Adipocyte (in vitro differentiated cells): Measurements from ENCODE around the gene TIPIN.

Source experiments
- DNase-seq: peaks from one replicate; pipeline ENCODE4 v3.0.0-alpha.2; 2015; ENCODE audit warnings: low read depth
- H3K27me3 ChIP-seq: replicated peaks from 2 replicates; pipeline ENCODE4 v1.7.0; 2013; ENCODE audit warnings: mild to moderate bottlenecking, low read length, moderate library complexity; ENCODE audit not compliant: control insufficient read depth, insufficient read depth
- H3K36me3 ChIP-seq: 2 replicates; pipeline ENCODE4 v1.7.0; 2013; ENCODE audit warnings: low read length, mild to moderate bottlenecking, moderate library complexity; ENCODE audit not compliant: control insufficient read depth, insufficient read depth, severe bottlenecking
- H3K4me1 ChIP-seq: 2 replicates; pipeline ENCODE4 v1.7.0; 2013; ENCODE audit warnings: mild to moderate bottlenecking, low read length, moderate library complexity; ENCODE audit not compliant: control insufficient read depth, insufficient read depth
- H3K4me3 ChIP-seq: 2 replicates; pipeline ENCODE4 v1.7.0; 2013; ENCODE audit warnings: mild to moderate bottlenecking, low read length, moderate library complexity
- H3K9ac ChIP-seq: 2 replicates; pipeline ENCODE4 v1.7.0; 2013; ENCODE audit warnings: mild to moderate bottlenecking, low read length, moderate library complexity
- H3K9me3 ChIP-seq: 2 replicates; pipeline ENCODE4 v1.7.0; 2013; ENCODE audit warnings: mild to moderate bottlenecking, low read length, moderate library complexity; ENCODE audit not compliant: control insufficient read depth

Gene TIPIN

DNA sequence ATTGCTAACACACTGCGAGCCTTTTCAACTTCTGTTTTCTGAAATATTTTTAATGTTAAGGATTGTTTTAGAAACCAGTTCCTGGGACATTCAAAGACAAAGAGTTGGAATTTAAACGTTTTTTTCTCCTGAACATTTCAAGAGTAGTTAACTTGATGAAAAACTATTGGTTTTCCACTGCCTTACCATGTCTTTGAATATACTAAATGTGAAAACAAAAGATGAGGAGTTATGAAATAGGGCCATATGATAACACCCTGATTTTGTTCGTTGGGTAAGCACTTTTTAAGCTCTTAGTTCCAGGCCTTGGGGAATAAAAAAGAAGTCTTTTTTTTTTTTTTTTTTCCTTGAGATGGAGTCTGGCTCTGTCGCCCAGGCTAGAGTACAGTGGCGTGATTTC is 60.3 kb downstream of the TIPIN start:
- H3K9ac ChIP-seq: no peak overlapping the region

DNA sequence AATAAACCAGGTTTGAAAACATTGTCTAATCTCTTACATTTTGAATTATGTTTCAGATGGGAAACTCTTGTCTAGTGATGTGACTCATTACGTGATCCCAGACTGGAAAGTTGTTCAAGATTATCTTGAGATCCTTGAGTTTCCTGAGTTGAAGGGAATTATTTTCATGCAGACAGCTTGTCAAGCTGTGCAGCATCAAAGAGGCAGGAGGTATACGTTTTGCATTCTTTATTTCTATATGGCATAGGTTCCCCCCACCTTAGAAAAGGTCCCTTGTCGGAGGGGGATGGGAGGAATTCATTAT is 61.6 kb downstream of the TIPIN start:
- Histone ChIP-seq H3K9me3 (no peaks in the 10 kb centered on the region), H3K4me3 (peak overlapping the region; percentile 79), H3K9ac (peak overlapping the region; percentile 92), H3K4me1 (peaks cover 22% of the 10 kb centered on the region), H3K27me3 (no peaks in the 10 kb centered on the region), H3K36me3 (no peaks in the 10 kb centered on the region)
- peak; percentile 51 for DNase-seq

More for the DNA sequence above, 60.3 kb downstream of the TIPIN start:
- Histone ChIP-seq H3K27me3 (no peaks in the 10 kb centered on the region), H3K4me3 (no peak overlapping the region), H3K36me3 (no peaks in the 10 kb centered on the region), H3K9me3 (no peaks in the 10 kb centered on the region), H3K4me1 (peaks cover 22% of the 10 kb centered on the region)
- no peak for DNase-seq

DNA sequence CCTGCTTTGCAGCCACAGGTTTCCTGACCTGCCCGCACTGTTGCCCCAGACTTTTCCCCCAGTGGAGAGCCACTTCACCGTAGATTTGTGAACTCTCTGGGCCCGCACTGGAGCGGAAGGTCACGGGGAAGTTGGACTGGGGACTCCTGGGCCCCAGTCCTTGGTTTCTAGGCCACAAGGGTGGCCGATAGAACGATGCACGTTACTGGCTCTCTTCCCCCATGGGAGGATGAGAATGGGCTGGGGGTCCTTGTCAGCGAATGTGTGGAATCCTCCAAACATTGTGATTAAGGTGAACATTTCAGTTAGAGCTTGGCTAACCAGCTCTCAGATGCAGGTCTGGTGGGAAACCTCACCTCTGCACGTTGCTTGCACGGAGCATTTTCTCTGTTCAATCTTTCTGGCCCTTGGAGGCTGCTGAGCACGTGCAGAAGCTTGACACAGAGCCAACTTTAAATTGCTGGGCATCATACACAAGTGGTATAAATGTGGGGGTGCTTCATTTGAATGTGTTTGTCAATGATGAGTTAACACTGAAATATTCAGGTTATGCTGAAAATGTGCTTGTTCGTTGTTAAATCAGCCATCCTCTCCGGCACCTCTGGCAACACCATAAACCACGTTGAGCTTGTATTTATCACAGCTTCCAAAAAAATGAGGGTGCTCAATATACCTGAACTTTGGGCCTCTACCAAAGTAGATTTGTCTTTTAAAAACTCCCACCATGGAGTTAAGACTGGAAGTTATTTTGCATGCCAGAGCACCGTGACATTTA is 62.1 kb downstream of the TIPIN start:
- H3K27me3 ChIP-seq: no peaks in the 10 kb centered on the region
- no peaks in the 10 kb centered on the region for H3K9me3 ChIP-seq
- DNase-seq: peak; percentile 52

DNA sequence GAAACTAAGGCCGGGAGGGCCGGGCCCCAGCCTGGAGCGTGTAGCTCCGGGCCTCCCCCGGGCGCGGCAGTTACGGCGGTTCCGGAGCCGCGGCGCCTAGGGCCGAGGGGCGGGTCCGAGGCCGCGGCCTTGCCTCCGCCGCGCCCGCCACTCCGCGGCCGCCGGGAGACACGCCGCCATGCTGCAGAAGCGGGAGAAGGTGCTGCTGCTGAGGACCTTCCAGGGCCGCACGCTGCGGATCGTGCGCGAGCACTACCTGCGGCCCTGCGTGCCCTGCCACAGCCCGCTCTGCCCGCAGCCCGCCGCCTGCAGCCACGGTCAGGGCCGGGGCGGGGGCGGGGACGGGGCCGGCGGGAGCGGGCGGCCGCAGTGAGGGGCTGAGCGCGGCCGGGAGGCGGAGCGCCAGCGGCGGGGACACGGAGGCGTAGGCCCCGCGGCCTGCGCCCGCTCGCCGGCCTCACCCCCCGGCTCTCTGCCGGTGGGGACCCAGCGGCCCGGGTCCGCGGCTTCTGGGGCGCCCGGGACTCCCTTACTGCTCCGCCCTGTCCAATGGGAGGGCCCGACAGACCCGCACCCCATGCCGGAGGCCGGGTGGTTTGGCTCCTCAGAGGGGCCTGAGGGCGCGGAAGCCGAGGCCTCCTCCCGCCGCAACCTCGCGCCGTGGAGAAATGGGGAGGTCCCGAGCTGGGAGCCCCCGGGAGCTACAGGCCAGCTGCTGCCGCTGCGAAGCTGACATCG is 62.9 kb downstream of the TIPIN start, which contains the start of gene DIS3L:
Gene DIS3L, plus strand, starts transcription at position 150 of the 738 bp plus-strand sequence. Its CDS starts 29 bp downstream, at position 179.
- Histone ChIP-seq H3K9me3 (no peaks in the 10 kb centered on the region), H3K27me3 (no peaks in the 10 kb centered on the region), H3K9ac (peak within 1 kb of the TSS; percentile 92), H3K36me3 (no peaks in the 10 kb centered on the region), H3K4me1 (peaks cover 22% of the 10 kb centered on the region), H3K4me3 (peak within 1 kb of the TSS; percentile 79)
- peak; percentile 81 for DNase-seq

More for the DNA sequence above, 62.1 kb downstream of the TIPIN start:
- H3K4me1 ChIP-seq: peaks cover 22% of the 10 kb centered on the region
- no peaks in the 10 kb centered on the region for H3K36me3 ChIP-seq
- peak overlapping the region; percentile 79 for H3K4me3 ChIP-seq
- peak overlapping the region; percentile 92 for H3K9ac ChIP-seq

DNA sequence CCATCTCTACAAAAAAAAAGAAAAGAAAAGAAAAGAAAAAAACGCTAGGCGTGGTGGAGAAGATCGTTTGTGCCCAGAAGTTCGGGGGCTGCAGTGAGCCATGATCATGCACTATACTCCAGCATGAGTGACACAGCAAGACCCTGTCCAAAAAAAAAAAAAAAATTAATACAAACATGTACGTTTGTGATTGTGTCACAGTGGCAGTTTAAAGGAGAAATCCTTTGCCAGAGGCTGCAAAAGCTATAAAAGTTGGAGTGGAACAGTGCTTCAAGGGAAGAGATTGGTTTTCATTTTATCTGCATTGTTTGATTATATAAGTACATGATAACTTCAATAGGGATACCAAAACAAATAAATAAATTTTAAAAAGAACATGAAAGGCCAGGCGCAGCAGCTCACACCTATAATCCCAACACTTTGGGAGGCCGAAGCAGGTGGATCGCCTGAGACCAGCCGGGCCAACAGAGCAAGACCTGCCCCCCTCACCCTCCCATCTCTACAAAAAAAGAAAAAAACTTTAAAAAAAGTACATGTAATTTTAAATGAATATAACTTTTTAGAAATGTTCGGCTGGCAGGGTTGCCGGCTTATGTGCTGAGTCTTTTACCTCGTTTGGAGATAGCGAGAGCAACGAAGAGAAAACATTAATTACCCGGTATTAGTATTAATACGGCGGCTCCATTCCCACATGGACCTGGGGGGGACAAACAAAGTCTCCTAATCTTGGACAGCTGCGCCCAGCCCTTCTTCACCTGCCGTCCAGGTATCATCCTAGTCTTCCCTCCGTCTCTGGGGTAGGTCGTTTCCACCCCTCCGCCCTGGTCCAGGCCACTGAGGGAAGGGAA is 63.7 kb downstream of the TIPIN start:
- Histone ChIP-seq H3K27me3 (no peaks in the 10 kb centered on the region), H3K36me3 (no peaks in the 10 kb centered on the region), H3K9ac (peak overlapping the region; percentile 92), H3K4me1 (peaks cover 22% of the 10 kb centered on the region), H3K4me3 (peak overlapping the region; percentile 79), H3K9me3 (no peaks in the 10 kb centered on the region)
- peak; percentile 9 for DNase-seq

DNA sequence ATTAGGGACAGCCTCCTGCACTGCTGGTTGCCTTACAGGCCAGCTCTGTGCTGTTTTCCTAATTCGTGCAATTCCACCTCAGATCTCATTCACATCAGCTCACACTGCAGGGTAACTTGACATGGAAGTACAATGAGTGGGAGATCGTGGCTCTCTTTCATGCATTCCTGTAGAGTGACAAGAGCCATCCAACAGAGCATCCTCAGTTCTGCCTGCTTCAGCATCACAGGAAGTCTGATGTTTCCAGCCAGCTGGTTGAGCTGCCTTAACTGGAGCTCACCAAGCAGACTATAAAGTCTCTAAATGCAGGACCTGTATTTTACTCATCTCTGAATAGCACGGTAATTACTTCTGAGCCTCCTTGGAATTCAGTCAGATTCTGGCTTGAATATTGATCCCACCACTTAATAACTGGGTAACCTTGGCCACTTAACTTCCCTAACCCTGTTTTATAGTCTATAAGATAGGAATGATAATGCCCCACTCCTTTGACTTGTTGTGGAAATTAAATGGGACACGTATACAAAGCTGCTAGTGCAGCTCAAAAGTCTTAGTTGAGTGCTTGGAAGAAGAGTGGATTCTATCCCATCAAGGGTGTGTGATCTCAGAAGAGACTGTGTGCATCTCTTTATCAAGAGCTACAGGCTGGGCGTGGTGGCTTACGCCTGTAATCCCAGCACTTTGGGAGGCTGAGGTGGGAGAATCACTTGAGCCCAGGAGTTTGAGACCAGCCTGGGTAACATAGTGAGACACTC is 64.5 kb downstream of the TIPIN start:
- Histone ChIP-seq H3K9ac (peak overlapping the region; percentile 92), H3K36me3 (no peaks in the 10 kb centered on the region), H3K4me3 (no peak overlapping the region), H3K4me1 (peaks cover 22% of the 10 kb centered on the region), H3K27me3 (no peaks in the 10 kb centered on the region), H3K9me3 (no peaks in the 10 kb centered on the region)
- DNase-seq: no peak

DNA sequence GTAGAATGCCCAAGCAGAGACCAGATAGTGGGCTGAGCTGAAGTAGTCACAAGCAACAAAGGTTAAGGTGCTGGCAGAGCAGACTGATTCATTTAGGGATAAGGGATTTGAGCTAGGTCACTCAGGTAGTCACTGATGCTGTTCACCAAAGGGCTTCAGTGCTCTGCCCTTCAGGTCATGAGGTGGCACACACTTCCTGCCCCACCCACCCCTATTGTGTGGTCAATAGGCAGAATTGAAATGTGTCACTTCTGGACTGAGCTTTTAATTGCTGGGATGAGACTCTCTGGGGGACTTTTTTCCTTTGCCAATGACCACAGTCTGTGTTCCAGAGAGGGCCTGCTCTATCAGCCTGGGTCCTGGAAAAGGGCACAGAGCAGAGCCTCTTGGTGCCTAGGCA is 66.0 kb downstream of the TIPIN start:
- no peaks in the 10 kb centered on the region for H3K9me3 ChIP-seq
- DNase-seq: no peak
- no peak overlapping the region for H3K4me3 ChIP-seq
- H3K27me3 ChIP-seq: no peaks in the 10 kb centered on the region
- no peak overlapping the region for H3K9ac ChIP-seq
- no peaks in the 10 kb centered on the region for H3K36me3 ChIP-seq
- peaks cover 22% of the 10 kb centered on the region for H3K4me1 ChIP-seq

DNA sequence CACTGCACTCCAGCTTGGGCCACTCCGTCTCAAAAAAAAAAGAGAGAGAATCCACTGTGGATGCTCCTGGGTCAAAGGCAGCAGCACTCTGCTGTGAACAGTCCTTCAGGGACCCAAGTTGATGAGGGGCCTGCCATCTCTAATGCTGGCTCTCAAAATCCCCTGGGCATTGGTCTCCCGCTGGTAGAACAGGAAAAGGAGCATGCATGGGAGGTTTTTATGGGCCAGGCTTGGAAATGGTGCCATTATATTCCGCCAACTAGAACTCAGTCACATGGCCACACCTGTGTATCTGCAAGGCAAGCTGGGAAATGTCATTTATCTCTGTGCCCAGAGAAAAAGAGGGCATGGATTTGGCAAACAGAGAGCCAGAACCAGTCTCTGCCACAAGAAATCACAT is 66.5 kb downstream of the TIPIN start:
- no peak overlapping the region for H3K9ac ChIP-seq
- no peak overlapping the region for H3K4me3 ChIP-seq
- no peaks in the 10 kb centered on the region for H3K36me3 ChIP-seq
- H3K9me3 ChIP-seq: no peaks in the 10 kb centered on the region
- no peak for DNase-seq
- peaks cover 18% of the 10 kb centered on the region for H3K4me1 ChIP-seq
- no peaks in the 10 kb centered on the region for H3K27me3 ChIP-seq

DNA sequence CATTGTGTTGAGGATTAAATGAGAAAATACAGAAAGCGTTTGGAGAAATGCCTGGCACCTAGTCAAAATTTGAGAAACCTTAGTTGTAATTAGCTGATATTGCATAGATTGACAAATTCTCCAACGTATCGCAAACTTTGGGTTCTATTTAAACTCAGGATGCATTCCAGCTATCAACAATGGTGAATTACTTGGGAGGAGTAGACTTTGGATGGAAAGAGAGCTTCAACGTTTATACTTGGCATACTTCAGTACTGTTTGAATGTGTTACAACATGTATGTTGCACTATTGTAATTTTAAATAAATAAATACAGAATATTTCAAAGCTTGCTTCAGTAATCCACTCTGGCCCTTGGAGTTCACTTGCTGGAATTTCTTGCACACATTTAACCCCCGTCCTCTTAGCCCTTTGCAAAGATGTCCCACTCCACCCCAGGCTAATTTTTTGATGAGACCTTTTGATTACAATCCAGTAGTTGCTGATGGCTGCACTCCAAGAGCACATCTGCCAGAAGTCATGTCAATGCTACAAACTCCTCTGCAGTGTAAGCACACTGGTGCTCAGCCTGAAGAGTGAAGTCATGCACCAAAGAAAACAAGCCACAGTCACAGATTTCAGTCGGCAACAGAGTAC is 67.8 kb downstream of the TIPIN start:
- Histone ChIP-seq H3K36me3 (no peaks in the 10 kb centered on the region), H3K9ac (no peak overlapping the region), H3K4me1 (peaks cover 8% of the 10 kb centered on the region), H3K9me3 (no peaks in the 10 kb centered on the region), H3K27me3 (no peaks in the 10 kb centered on the region), H3K4me3 (no peak overlapping the region)
- DNase-seq: peak; percentile 77

DNA sequence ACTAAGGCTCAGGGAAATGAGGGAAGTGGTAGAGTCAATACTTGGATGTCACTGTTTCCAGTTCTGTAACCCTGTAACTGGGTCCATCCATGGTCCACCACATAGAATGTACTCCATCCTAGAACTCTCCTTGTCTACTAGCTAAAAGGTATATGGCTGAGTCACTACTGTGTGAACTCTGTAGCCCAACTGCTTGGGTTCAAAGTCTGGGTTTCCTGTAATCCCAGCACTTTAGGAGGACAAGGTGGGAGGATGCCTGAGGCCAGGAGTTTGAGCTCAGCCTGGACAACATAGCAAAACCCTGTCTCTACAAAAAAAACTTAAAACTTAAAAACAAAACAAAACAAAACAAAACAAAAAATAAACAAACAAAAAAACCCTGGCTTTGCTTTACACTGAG is 68.4 kb downstream of the TIPIN start:
- Histone ChIP-seq H3K9me3 (no peaks in the 10 kb centered on the region), H3K4me1 (peaks cover 7% of the 10 kb centered on the region), H3K9ac (no peak overlapping the region), H3K36me3 (no peaks in the 10 kb centered on the region), H3K4me3 (no peak overlapping the region), H3K27me3 (no peaks in the 10 kb centered on the region)
- no peak for DNase-seq
